ENCODE measurements around the gene INCENP.
A peak's percentile ranks its signal among the peaks of the same experiment; 100 is the strongest.

Gene INCENP

DNA sequence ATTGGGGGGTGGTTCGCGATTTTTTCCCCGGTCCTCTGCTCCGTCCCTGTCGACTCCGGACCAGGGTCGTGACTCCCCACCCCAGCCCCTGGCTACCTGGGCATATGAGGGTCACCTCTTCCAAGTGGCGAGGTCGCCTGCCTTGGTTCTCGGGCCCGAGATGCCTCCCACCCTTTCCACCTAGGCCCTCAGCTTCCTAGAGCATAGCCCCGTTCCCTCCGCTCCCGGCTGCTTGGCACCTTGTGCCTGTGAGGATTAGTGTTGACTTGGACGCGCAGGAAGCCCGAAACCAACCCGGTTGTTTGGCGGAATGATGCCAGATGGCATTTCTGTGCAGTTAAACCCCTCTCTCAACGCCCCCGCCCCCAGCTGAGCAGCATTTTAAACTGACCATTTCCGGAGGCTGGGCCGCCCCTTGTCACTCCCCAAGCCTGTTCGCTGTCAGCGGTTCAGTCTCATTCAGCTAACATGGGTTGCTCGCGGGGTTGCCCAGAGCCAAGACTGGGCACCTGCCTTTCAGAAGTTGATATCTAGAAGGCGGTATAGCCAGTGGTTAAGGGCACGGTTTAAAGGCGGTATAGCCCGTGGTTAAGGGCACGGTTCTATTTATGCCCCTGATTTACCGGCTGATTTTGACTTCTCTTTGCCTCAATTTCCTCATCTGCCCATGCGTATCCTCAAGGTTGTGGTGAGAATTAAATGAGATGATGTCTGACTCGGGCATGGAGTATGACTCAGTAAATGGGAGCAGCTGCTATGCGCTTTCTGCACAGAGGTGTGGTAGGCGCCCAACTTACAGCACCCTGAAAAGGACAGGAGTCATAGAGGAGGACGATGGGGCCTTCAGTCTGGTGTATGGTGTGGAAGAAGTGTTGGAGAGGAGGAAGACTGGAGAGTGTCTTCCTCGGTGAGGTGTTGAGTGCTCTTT, 639 bp downstream of the INCENP start:
- peak overlapping the region; percentile 100 for H3K4me3 ChIP-seq (ENCODE audit: low read depth, low read length)
- TF ChIP-seq, protein P1, sequence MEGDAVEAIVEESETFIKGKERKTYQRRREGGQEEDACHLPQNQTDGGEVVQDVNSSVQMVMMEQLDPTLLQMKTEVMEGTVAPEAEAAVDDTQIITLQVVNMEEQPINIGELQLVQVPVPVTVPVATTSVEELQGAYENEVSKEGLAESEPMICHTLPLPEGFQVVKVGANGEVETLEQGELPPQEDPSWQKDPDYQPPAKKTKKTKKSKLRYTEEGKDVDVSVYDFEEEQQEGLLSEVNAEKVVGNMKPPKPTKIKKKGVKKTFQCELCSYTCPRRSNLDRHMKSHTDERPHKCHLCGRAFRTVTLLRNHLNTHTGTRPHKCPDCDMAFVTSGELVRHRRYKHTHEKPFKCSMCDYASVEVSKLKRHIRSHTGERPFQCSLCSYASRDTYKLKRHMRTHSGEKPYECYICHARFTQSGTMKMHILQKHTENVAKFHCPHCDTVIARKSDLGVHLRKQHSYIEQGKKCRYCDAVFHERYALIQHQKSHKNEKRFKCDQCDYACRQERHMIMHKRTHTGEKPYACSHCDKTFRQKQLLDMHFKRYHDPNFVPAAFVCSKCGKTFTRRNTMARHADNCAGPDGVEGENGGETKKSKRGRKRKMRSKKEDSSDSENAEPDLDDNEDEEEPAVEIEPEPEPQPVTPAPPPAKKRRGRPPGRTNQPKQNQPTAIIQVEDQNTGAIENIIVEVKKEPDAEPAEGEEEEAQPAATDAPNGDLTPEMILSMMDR (IDR thresholded peaks at IDR 0.05; ENCODE audit: borderline replicate concordance, insufficient read depth, low read depth, low read length): no peak

DNA sequence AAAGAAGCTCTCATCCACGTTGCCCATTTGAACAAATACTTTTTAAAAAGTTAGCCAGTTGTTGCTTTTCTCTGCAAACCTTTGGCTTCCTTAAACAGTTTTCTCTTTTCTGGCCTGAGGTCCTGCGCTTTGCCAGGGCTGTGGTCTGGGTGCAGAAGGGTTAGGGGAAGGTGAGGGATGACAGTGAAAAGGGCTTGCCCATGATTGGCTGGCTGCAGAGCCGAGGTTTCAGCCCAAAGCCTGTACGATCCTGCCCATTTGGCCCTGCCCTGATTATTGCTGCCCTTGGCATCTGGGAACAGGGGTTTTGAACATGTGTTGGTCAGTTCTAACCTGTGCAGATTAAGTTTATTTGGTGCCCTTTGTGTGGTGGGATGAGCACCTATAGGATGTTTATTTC, 1.5 kb downstream of the INCENP start:
- peak overlapping the region; percentile 100 for H3K4me3 ChIP-seq (ENCODE audit: low read depth, low read length)
- TF ChIP-seq, protein P1 (IDR thresholded peaks at IDR 0.05; ENCODE audit: borderline replicate concordance, insufficient read depth, low read depth, low read length): no peak

DNA sequence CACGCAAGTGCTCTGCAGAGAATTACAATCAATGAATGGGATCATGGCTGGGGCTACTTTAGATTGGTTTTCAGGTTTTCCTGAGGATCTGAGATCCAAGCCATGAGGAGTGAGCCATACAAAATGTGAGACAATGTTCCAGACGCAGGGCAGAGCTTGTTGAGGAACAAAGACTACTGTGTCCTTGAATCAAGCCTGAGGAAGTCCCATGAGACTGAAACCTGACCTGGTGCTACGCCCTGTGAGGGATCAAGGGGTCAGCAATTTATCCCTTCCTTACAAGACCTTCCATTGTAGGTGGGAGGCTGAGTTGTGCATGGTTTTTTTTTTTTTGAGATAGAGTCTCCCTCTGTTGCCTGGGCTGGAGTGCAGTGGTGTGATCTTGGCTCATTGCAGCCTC, 2.1 kb downstream of the INCENP start:
- H3K4me3 ChIP-seq (ENCODE audit: low read depth, low read length): no peak overlapping the region
- TF ChIP-seq, protein P1 (IDR thresholded peaks at IDR 0.05; ENCODE audit: borderline replicate concordance, insufficient read depth, low read depth, low read length): no peak

DNA sequence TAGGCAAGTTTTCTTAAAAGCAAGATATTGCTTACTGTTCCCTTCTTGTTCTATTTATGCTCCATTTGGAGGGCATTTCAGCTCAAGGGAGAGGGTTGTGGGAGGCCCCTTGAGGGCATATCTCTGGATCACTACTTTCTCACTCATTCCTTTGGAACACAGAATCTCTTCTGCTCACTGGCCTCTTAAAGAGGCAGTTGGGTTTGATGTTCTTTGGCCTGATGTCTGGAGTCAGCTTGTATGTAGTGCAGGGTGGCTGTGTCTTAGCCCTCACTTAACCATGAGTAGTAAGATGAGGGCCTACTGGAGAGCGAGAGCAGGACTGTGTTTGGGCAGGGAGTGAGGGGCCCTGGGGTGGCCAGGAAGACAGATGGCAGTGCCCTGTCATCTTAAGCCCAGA, 3.6 kb downstream of the INCENP start:
- TF ChIP-seq, protein P1 (IDR thresholded peaks at IDR 0.05; ENCODE audit: borderline replicate concordance, insufficient read depth, low read depth, low read length): no peak
- no peak overlapping the region for H3K4me3 ChIP-seq (ENCODE audit: low read depth, low read length)

DNA sequence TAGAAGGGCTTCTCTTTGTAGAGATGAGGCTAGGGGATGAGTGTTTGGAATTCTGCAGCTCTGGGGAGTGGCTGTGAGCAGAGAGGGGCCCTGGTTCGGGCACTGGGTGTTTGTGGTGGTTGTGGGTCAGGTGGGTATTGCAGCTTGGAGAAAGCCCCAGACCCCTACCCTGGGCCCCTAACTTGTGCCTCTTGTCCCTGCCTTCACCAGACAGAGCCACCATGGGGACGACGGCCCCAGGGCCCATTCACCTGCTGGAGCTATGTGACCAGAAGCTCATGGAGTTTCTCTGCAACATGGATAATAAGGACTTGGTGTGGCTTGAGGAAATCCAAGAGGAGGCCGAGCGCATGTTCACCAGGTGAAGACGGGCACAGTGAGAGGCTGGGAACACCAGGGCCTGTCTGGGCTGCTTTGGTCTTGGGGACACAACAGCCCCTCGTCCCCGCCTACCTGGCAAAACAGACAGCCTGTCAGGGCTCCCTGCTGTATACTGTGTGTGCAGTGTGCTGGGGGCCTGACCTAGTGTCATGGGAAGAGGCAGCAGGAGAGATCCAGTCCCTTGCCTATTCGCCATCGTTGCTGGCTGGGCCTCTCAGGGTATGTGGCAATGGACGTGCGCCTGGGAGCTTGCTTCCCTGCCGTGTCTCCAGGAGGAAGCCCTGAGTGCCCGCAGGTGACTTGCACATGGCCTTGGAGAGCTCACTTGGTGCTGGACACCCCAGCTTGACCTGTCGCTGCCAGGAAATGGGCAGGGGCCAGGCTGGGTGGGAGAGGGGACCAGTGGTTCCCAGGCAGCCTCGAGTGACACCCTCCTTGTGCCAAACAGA, 4.3 kb downstream of the INCENP start:
- TF ChIP-seq, protein P1 (IDR thresholded peaks at IDR 0.05; ENCODE audit: borderline replicate concordance, insufficient read depth, low read depth, low read length): no peak
- H3K4me3 ChIP-seq (ENCODE audit: low read depth, low read length): no peak overlapping the region

DNA sequence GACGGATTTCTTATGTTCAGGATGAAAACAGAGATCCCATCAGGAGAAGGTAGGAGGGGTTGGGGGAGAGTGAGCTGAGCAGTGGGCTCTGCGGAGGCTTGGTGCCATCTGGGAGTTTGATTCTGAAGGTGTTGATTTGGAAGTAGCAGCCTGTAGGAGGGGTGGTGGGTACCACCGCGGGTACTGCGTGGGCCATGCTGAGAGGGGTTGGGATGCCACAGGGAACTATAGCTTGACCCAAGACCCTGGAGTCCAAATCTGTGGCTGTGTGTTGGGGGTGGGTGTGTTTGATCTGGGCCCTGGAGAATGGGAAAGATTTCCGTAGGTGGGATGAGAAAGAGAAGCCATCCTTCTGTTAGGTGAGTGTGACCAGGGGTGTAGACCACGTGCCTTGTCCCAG, 5.0 kb downstream of the INCENP start:
- no peak overlapping the region for H3K4me3 ChIP-seq (ENCODE audit: low read depth, low read length)
- TF ChIP-seq, protein P1 (IDR thresholded peaks at IDR 0.05; ENCODE audit: borderline replicate concordance, insufficient read depth, low read depth, low read length): no peak
